Parathyroid adenoma (tissue), 2 donors: ENCODE results near the gene PLD3.

Experiments used
- H2AFZ ChIP-seq: fragments of 300-600 bp; sonication (generic); one replicate; pipeline ENCODE4 v1.7.0; 2017; ENCODE audit warnings: antibody characterized with exemption, mild to moderate bottlenecking
- H3K27ac ChIP-seq: fragments of 300-600 bp; sonication (generic); one replicate; pipeline ENCODE4 v1.7.0; 2017
- H3K27me3 ChIP-seq: fragments of 300-600 bp; sonication (generic); one replicate; pipeline ENCODE4 v1.7.0; 2017; ENCODE audit warnings: low read length; ENCODE audit not compliant: control insufficient read depth, insufficient read depth
- H3K36me3 ChIP-seq: fragments of 300-600 bp; sonication (generic); one replicate; pipeline ENCODE4 v1.7.0; 2017; ENCODE audit warnings: low read length; ENCODE audit not compliant: control insufficient read depth, insufficient read depth
- H3K4me1 ChIP-seq: fragments of 300-600 bp; sonication (generic); one replicate; pipeline ENCODE4 v1.7.0; 2017; ENCODE audit warnings: control low read depth
- H3K4me2 ChIP-seq: fragments of 300-600 bp; sonication (generic); one replicate; pipeline ENCODE4 v1.7.0; 2017; ENCODE audit warnings: low read length
- H3K4me3 ChIP-seq: fragments of 300-600 bp; sonication (generic); one replicate; pipeline ENCODE4 v1.7.0; 2017; ENCODE audit warnings: low read depth, low read length
- H3K79me2 ChIP-seq: fragments of 300-600 bp; sonication (generic); one replicate; pipeline ENCODE4 v1.7.0; 2017; ENCODE audit warnings: control low read depth
- H3K9ac ChIP-seq: fragments of 300-600 bp; sonication (generic); one replicate; pipeline ENCODE4 v1.7.0; 2017; ENCODE audit warnings: mild to moderate bottlenecking
- H3K9me3 ChIP-seq: fragments of 300-600 bp; sonication (generic); one replicate; pipeline ENCODE4 v1.7.0; 2017; ENCODE audit warnings: low read length; ENCODE audit not compliant: control insufficient read depth
- CTCF ChIP-seq: fragments of 300-600 bp; sonication (generic); IDR thresholded peaks from one replicate; pipeline ENCODE4 v1.7.0; 2017; ENCODE audit warnings: antibody characterized with exemption, mild to moderate bottlenecking
- donor health status: primary hyperparathyroidism.

Gene PLD3

DNA sequence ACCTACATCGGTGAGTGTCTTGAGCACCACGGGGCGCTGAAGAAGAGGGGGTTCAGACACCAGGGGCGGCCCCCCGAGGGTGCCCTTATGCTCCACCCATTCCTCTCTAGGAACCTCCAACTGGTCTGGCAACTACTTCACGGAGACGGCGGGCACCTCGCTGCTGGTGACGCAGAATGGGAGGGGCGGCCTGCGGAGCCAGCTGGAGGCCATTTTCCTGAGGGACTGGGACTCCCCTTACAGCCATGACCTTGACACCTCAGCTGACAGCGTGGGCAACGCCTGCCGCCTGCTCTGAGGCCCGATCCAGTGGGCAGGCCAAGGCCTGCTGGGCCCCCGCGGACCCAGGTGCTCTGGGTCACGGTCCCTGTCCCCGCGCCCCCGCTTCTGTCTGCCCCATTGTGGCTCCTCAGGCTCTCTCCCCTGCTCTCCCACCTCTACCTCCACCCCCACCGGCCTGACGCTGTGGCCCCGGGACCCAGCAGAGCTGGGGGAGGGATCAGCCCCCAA, 29.4 kb downstream of the PLD3 start:
- Histone ChIP-seq H3K79me2 (no peaks in the 10 kb centered on the region), H3K36me3 (no peaks in the 10 kb centered on the region)

DNA sequence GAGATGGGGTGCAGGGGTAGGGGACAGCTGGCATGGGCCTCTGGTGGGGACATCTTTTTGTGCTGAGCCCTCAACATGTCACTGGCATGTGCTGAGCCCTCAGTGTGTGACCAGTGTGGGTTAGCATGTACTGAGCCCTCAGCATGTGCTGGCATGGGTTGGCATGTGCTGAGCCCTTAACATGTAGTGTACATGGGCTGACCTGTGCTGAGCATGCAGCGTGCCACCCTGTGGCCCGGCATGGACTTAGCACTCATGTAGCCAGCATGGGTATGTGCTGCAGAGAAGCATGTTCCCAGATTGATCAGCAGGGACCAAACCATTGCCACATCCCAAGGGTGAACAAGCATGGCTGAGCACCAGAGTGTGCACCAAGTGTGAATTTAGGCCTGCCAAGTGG, 30.0 kb downstream of the PLD3 start:
- Histone ChIP-seq H3K9me3 (no peaks in the 10 kb centered on the region), H3K4me1 (no peaks in the 10 kb centered on the region), H2AFZ (no peak overlapping the region), H3K27ac (no peak overlapping the region), H3K4me3 (no peak overlapping the region), H3K27me3 (no peaks in the 10 kb centered on the region), H3K36me3 (no peaks in the 10 kb centered on the region), H3K4me2 (no peak overlapping the region), H3K9ac (no peak overlapping the region), H3K79me2 (no peaks in the 10 kb centered on the region)
- no peak for TF ChIP-seq CTCF

More for the DNA sequence above, 29.4 kb downstream of the PLD3 start:
- no peaks in the 10 kb centered on the region for H3K4me1 ChIP-seq
- no peaks in the 10 kb centered on the region for H3K27me3 ChIP-seq
- H3K4me3 ChIP-seq, result no peak overlapping the region
- no peak overlapping the region for H3K9ac ChIP-seq
- H2AFZ ChIP-seq, result no peak overlapping the region
- no peak for TF ChIP-seq CTCF
- H3K4me2 ChIP-seq, result no peak overlapping the region
- H3K27ac ChIP-seq, result no peak overlapping the region
- no peaks in the 10 kb centered on the region for H3K9me3 ChIP-seq

DNA sequence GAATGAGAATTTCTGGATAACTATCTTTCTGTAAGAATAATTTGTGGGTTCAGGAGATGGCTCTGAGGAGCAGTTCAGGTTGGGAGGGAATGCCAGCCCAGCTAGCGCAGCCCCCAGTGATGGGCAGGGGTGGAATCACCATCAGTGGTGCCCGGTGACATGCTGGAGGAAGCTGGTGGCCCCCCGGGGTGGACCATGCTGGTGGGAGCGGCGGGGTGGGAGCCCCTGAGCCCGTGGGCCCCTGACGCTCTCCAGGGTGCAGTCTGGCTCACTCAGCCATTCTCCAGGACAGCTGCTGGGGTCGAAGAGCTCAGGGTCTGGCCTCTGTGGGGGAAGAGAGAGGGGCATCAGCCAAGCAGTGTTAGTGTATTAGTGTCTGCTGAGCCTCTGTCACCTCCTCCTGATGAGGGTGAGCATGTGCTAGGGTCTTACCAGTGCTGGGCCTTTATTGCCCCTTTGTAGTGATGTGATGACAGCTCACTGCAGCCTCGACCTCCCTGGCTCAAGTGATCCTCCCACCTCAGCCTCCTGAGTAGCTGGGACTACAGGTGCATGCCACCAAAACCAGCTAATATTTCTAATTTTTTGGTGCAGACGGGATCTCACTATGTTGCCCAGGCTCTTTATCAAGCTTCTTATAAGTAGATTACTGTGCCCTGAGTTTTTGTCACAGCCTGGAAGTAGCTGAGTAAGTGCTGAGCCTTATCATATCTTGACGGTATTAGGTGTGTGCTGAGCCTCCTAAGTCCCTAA, 31.1 kb downstream of the PLD3 start:
- Histone ChIP-seq H3K79me2 (no peaks in the 10 kb centered on the region), H3K27me3 (no peaks in the 10 kb centered on the region), H2AFZ (no peak overlapping the region), H3K4me3 (no peak overlapping the region), H3K4me1 (no peaks in the 10 kb centered on the region), H3K9me3 (no peaks in the 10 kb centered on the region), H3K27ac (no peak overlapping the region), H3K4me2 (no peak overlapping the region), H3K9ac (no peak overlapping the region), H3K36me3 (no peaks in the 10 kb centered on the region)
- no peak for TF ChIP-seq CTCF

DNA sequence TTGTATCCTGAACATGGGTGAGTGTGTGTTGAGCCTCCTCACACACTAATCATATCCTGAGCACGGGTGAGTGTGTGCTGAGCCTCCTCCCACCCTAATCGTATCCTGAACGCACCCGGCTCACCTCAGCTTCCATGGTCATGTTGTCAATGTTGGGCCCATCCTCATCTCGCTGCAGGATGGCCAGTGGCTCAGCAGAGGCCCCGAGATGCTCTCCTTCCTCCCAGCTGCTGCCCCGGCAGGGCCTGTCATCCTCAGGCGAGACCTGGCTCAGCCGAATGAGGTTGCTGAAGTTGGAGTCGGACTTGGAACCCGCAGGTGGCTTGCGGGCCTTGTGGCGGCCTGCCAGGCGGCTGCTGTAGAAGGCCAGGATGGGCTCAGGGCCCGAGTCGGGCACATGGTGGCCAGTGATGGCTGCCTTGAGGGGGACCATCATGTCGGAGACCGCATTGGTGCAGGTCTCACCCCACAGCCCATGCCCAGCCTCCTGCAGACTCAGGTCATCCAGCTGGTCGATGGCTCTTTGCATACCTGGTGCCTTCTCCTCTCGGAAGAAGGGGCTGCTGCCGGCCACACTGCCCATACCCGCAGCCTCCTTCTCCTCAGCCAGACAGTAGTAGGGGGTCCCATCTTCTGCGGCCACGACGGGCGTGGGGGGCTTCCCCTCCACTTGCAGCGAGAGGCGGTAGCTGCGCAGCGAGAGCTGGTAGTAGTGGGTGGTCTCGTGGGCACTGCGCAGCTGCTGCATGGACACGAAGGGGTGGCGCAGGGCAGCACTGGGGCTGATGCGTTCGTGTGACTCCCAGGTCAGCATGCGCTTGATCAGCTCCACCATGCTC, 31.9 kb downstream of the PLD3 start:
- TF ChIP-seq CTCF, result no peak
- H3K79me2 ChIP-seq, result no peaks in the 10 kb centered on the region
- H3K27ac ChIP-seq, result no peak overlapping the region
- H3K9me3 ChIP-seq, result no peaks in the 10 kb centered on the region
- no peaks in the 10 kb centered on the region for H3K4me1 ChIP-seq
- H3K9ac ChIP-seq, result no peak overlapping the region
- H2AFZ ChIP-seq, result no peak overlapping the region
- no peaks in the 10 kb centered on the region for H3K36me3 ChIP-seq
- no peak overlapping the region for H3K4me3 ChIP-seq
- no peak overlapping the region for H3K4me2 ChIP-seq
- no peaks in the 10 kb centered on the region for H3K27me3 ChIP-seq
